GM12892 (cell line): ENCODE results near the gene VWA8.
"Not testable (repeated sequence)": the region's sequence is repeated elsewhere in the genome, so short reads cannot be mapped to it uniquely, and the experiment has no call there.

Experiments used
- POLR2A ChIP-seq: IDR thresholded peaks from 2 replicates; pipeline ENCODE4 v1.6.1; 2011; ENCODE audit warnings: low read depth, low read length, control low read depth
- POLR2AphosphoS5 ChIP-seq: IDR thresholded peaks from 2 replicates; pipeline ENCODE4 v1.6.1; 2011; ENCODE audit warnings: low read depth, low read length, control low read depth
- TAF1 ChIP-seq: IDR thresholded peaks from 2 replicates; pipeline ENCODE4 v1.6.1; 2011; ENCODE audit warnings: low read depth, mild to moderate bottlenecking, control low read depth, low read length, borderline replicate concordance

DNA sequence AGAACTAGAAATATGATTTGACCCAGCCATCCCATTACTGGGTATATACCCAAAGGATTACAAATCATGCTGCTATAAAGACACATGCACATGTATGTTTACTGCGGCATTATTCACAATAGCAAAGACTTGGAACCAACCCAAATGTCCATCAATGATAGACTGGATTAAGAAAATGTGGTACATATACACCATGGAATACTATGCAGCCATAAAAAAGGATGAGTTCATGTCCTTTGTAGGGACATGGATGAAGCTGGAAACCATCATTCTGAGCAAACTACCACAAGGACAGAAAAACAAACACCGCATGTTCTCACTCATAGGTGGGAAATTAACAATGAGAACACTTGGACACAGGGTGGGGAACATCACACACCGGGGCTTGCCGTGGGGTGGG lies 38.0 kb downstream of the VWA8 start:
- not testable (repeated sequence) for TF ChIP-seq POLR2AphosphoS5, POLR2A, TAF1
